Posterior cingulate gyrus (tissue), 11 donors: ENCODE data around the gene NCSTN.
"Not testable (repeated sequence)": the region's sequence is repeated elsewhere in the genome, so short reads cannot be mapped to it uniquely, and the experiment has no call there.

Experiments used
- DNase-seq, 10 donors: peaks; one replicate each; pipeline versions ENCODE4 v3.0.0 to v3.0.0-alpha.2; 2020 to 2021; ENCODE audit warnings: mixed read lengths in 3 of 10
- intact Hi-C: fragments of 100-400 bp; cut with DNase I; formaldehyde crosslinking; loops from one replicate; pipeline ENCODE4 v1.15.1; 2023

The NCSTN gene

GRCh38 chr1:160367934-160368923 is 25.0 kb downstream of the NCSTN start:
- no peak for DNase-seq
- intact Hi-C loops: no loop called here

- intact Hi-C loops: no loop called here
- DNase-seq: no peak
Measured at GRCh38 chr1:160369087-160369486, 25.9 kb downstream of the NCSTN start.

- DNase-seq: no peak
- intact Hi-C loops: loop anchor here (10.0 kb wide), 2 partner anchors 76 to 436 kb away; no protein-coding TSS in a partner anchor
Measured at GRCh38 chr1:160370561-160371345, 27.6 kb downstream of the NCSTN start.

- no peak for DNase-seq
- intact Hi-C loops: loop anchor here (10.0 kb wide), 2 partner anchors 76 to 436 kb away; no protein-coding TSS in a partner anchor
Measured at GRCh38 chr1:160371346-160371631, 28.1 kb downstream of the NCSTN start.

- DNase-seq: no peak
- intact Hi-C loops: loop anchor here (10.0 kb wide), 2 partner anchors 77 to 437 kb away; no protein-coding TSS in a partner anchor
Measured at GRCh38 chr1:160371756-160372155, 28.6 kb downstream of the NCSTN start.

- DNase-seq: no peak
- intact Hi-C loops: loop anchor here (10.0 kb wide), 2 partner anchors 79 to 439 kb away; no protein-coding TSS in a partner anchor
Measured at GRCh38 chr1:160373696-160374095, 30.5 kb downstream of the NCSTN start.

- DNase-seq: no peak
- intact Hi-C loops: loop anchor here (1.0 to 10.0 kb wide), 4 partner anchors 80 to 440 kb away; no protein-coding TSS in a partner anchor
Measured at GRCh38 chr1:160374306-160375110, 31.3 kb downstream of the NCSTN start.

GRCh38 chr1:160375788-160376524 is 32.8 kb downstream of the NCSTN start:
- DNase-seq: peak in 2 of 10 donors; percentile 32 to 35
- intact Hi-C loops: loop anchor here (1.0 to 10.0 kb wide), 4 partner anchors 81 to 441 kb away; no protein-coding TSS in a partner anchor

GRCh38 chr1:160376525-160377131 is 33.4 kb downstream of the NCSTN start:
- DNase-seq: peak in 2 of 10 donors; percentile 53 to 57
- intact Hi-C loops: loop anchor here (5.0 to 10.0 kb wide), 3 partner anchors 82 to 442 kb away; no protein-coding TSS in a partner anchor

GRCh38 chr1:160377585-160378206 is 34.5 kb downstream of the NCSTN start:
- intact Hi-C loops: loop anchor here (5.0 to 10.0 kb wide), 3 partner anchors 83 to 443 kb away; no protein-coding TSS in a partner anchor
- DNase-seq: no peak

GRCh38 chr1:160384812-160385211 is 41.6 kb downstream of the NCSTN start:
- DNase-seq, intact Hi-C loops: not testable (repeated sequence)

- DNase-seq, intact Hi-C loops: not testable (repeated sequence)
Measured at GRCh38 chr1:160388406-160388805, 45.2 kb downstream of the NCSTN start.

- intact Hi-C loops: no loop called here
- no peak for DNase-seq
Measured at GRCh38 chr1:160394673-160395072, 51.5 kb downstream of the NCSTN start.

- intact Hi-C loops: no loop called here
- no peak for DNase-seq
Measured at GRCh38 chr1:160397651-160398050, 54.5 kb downstream of the NCSTN start.

- intact Hi-C loops: no loop called here
- no peak for DNase-seq
Measured at GRCh38 chr1:160398823-160399222, 55.6 kb downstream of the NCSTN start.

GRCh38 chr1:160399544-160400222 is 56.5 kb downstream of the NCSTN start:
- DNase-seq: no peak

GRCh38 chr1:160400223-160400645 is 57.1 kb downstream of the NCSTN start, which contains the start of gene VANGL2:
Gene VANGL2 (plus strand): TSS chr1:160400564. CDS start chr1:160415838, 15,274 bp downstream.
- DNase-seq: peak; percentile 51 to 97 (median 69)
- intact Hi-C loops: no loop called here

More at GRCh38 chr1:160399544-160400222, 56.5 kb downstream of the NCSTN start:
- intact Hi-C loops: no loop called here
